ENCODE results near the gene NUP153.
"Not testable (repeated sequence)": the region's sequence is repeated elsewhere in the genome, so short reads cannot be mapped to it uniquely, and the experiment has no call there.

NUP153 gene

DNA sequence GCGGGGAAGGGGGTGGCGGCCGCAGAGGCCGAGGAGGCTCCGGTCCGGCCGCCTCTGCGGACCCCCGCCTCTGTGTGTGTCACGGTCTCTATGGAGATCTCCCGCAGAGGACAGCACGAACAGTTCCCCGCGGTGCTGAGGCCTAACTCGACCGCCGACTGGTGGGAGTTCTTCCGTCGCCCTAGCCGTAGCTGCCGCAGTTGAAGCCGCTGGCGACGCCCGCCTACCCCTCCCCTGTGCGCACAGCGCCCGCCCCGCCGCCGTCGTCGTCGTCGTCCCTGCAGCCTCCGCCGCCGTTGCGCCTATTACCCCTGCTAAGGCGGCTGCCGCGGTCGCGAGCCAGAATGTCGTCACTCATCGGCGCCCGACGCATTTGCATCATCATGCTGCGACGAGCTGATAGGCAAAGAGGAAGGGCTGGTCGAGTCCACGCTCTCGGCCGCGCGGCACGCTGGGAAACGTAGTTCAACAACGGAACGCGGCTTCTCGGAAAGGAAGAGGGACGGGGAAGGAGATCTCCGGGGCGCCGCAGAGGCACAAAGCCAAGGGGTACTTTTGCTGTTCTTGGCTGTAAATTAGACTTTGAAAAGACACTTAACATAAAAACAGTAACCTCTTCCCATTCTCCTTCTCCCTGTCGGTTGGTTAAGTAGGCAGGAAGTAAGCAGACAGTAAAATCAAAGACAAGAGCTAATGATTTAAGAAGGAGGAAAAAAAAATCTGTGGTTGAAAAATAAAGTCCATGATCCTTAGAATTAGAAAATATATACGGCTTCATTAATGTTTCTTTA lies at the start of gene NUP153:
NUP153 (minus strand) TSS at position 346 of the 791 bp plus-strand sequence. CDS start 538 bp downstream, outside the sequence.
- peak; percentile 99 for DNase-seq

DNA sequence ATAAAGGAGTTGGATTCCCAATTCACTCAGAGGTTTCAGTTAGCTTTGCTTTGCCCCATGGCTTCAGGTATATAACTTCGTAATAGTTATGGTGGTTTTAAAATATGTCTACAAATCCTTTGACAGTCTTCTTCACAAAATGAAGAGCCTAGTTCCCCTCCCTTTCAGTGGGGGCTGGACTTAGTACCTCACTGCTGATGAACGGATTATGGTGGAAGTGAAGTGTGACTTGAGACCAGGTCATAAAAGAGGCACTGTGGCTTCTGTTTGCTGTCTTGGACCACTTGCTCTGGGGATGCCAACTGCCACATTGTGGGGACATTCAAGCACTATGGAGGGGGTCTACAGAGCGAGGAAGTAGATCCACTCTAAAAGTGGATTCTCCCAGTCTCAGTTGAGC lies 47.5 kb upstream of the NUP153 start:
- no peak for DNase-seq

DNA sequence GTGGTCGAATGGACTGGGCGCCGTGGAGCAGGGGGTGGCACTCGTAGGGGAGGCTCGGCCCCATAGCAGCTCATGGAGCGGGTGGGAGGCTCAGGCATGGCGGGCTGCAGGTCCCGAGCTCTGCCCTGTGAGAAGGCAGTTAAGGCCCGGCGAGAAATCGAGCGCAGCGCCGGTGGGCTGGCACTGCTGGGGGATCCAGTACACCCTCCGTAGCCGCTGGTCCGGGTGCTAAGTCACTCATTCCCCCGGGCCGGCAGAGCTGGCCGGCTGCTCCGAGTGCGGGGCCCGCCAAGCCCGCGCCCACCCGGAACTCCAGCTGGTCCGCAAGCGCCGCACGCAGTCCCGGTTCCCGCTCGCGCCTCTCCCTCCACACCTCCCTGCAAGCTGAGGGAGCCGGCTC lies 38.6 kb upstream of the NUP153 start:
- not testable (repeated sequence) for DNase-seq

DNA sequence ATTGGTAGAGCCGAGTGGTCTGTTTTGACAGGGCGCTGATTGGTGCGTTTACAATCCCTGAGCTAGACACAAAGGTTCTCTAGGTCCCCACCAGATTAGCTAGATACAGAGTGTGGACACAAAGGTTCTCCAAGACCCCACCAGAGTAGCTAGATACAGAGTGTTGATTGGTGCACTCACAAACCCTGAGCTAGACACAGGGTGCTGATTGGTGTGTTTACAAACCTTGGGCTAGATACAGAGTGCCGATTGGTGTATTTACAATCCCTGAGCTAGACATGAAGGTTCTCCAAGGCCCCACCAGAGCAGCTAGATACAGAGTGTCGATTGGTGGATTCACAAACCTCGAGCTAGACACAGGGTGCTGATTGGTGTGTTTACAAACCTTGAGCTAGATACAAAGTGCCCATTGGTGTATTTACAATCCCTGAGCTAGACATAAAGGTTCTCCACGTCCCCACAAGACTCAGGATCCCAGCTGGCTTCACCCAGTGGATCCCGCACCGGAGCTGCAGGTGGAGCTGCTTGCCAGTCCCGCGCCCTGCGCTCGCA lies 38.1 kb upstream of the NUP153 start:
- not testable (repeated sequence) for DNase-seq

DNA sequence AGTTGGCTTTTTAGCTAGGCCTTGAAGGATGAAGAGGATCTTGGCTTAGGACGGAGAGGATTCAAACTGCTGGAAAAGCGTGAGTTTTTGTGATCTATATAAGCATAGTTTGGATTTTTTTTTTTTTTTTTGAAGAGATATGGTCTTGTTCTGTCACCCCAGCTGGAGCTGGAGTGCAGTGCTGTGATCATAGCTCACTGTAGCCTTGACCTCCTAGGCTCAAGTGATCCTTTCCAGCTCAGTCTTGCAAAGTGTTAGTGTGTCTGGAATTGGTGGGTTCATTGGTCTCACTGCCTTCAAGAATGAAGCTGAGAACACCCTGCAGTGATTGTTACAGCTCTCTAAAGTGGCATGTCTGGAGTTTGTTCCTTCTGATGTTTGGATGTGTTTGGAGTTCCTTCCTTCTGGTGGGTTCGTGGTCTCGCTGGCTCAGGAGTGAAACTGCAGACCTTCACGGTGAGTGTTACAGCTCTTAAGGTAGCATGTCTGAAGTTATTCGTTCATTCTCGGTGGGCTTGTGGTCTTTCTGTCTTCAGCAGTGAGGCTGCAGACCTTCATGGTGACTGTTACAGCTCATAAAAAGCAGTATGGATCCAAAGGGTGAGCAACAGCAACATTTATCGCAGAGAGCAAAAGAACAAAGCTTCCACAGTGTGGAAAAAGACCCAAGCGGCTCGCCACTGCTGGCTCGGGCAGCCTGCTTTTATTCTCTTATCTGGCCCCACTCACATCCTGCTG lies 37.5 kb upstream of the NUP153 start:
- no peak for DNase-seq

DNA sequence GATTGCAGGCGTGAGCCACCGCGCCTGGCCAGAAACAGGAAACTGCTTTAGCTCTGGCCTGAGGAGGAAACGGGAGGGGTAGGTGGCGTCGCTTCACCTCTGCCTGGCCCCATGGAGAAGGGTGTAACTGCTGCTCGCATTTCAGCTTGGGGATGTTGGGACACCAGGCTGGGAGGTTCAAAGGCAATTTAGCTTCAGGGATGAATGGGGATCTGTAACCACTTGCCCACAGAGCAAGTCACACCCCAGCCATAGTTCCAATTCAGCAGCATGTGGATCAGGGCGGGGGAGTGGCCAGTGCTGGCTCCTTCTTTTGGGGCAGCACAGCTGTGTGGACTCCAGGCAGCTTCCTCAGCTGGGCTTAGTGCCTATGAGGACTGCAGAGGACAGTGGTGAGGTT lies 34.8 kb upstream of the NUP153 start:
- DNase-seq: no peak

DNA sequence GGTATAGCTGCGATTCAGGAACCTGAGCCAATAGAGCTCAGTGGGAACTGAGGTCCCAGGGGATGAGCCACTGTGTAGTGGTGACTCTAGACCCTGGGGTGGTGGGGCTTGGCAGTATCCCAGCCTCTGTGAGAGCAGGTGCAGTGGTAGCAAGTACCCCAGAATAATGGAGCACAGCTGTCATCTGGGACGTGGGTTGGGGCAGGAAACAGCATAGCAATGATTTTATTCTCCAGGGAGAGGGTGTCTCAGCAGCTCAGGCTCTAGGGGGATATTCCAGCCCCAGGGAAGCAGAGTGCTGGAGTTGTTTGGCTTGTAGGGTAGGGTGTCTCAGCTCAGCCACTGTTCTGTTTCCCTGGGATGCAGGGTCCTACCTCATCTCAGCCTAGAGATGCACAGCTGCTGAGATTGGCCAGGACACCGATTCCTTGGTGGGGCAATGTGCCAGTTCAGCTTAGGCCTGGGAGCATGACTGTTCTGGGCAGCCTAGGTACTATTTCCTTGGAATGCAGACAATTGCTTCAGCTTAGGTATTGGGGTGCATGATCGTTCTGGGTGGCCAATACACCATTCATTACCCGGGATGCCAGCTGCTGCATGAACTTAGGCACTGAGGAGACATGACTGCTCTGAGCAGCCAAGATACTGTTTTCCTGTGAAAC lies 34.0 kb upstream of the NUP153 start:
- DNase-seq: no peak

DNA sequence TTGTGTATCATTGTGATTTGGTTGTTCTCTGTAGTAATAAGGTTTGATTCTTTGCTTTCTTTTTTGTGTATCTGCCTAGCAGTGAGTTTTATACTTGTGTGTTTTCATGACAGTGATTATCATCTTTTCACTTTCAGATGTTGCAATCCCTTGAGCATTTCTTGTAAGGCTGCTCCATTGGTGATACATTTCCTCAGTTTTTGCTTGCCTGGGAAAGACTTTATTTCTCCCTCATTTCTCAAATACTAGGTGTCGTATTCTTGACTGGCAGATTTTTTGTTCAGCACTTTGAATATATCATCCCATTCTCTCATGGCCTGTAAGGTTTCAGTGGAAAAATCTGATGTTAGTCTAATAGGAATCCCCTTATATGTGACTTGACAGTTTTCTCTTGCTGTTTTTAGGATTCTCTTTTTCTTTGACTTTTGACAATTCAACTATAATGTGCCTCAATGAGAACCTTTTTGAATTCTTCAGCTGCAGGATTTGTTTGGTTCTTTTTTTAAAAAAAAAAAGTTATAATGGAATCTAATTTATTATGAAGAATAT lies 31.1 kb upstream of the NUP153 start:
- DNase-seq: no peak

DNA sequence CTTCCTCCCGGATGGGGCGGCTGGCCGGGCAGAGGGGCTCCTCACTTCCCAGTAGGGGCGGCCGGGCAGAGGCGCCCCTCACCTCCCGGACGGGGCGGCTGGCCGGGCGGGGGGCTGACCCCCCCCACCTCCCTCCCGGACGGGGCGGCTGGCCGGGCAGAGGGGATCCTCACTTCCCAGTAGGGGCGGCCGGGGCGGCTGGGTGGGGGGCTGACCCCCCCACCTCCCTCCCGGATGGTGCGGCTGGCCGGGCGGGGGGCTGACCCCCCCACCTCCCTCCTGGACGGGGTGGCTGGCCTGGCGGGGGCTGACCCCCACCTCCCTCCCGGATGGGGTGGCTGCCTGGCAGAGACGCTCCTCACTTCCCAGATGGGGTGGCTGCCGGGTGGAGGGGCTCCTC lies 28.6 kb upstream of the NUP153 start:
- DNase-seq: not testable (repeated sequence)

DNA sequence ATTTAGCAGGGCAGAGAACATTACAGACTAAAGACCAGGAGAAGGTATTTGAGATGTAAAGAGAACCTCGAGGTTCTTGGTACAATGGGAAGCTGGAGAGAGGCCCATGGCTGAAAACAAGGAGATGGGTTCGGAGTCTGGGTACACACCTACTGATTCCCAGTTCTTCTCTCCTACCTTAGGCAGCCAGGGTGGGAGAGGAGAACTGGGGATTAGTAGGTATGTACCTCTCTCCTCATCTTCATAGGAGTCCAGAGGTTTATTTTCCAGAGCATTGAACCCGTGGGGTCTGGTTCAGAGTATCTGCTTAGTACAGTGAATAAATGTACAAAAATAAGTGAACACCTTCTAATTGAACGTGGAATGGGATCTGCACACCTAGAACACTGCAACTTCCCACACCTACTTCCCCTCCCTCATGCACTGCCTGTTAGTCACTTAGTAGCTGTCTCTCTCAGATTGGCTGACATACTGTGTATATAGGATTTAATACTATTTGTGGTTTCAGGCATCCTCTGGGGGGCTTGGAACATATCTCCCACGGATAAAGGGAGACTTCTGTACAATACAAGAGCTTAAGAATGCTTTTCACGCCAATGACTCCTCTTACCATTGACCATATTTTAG lies 23.5 kb upstream of the NUP153 start:
- DNase-seq: no peak

DNA sequence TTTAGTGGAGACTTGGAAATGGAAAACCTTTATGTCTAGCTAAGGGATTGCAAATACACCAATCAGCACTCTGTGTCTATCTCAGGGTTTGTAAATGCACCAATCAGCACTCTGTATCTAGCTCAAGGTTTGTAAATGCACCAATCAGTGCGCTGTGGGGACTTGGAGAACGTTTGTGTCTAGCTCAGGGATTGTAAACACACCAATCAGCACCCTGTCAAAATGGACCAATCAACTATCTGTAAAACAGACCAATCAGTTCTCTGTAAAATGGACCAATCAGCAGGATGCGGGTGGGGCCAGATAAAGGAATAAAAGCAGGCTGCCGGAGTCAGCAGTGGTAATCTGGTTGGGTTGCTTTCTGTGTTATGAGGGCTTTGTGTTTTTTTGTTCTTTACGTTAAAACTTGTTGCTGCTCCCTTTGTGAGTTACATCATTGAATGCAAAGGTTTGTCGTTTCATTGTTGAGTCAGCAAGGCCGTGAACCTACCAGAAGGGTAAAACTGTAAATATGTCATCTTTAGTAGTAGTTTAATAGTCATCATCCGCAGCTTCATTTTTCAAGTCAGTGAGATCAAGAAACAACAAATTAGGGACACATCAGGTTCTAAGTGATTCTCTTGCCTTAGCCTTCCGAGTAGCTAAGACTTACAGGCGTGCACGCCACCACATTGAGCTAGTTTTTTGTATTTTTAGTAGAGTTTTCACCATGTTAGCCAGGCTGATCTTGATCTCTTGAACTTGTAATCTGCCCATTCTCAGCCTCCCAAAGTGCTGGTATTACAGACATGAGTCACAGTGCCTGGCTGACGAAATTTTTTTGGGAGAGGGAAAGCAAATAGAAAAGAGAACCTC lies 22.7 kb upstream of the NUP153 start:
- no peak for DNase-seq

DNA sequence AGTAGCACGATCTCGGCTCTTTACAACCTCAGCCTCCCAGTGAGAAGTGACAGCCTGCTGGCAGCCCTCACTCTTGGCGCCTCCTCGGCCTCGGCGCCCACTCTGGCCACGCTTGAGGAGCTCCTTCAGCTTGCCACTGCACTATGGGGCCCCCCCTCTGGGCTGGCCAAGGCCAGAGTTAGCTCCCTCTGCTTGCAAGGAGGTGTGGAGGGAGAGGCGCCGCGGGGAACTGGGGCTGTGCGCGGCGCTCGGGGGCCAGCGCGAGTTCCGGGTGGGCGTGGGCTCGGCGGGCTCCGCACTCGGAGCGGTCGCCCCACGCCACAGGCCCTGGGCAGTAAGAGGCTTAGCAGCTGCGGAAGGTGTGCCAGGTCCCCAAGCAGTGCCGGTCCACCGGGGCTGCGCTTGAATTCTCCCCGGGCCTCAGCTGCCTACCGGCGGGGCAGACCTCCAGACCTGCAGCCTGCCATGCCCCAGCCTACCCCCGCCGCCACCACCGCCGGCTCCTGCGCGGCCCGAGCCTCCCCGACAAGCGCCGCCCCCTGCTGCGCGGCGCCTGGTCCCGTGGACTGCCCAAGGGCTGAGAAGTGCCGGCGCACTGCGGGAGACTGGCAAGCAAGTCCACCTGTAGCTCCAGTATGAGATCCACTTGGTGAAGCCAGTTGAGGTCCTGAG lies 22.0 kb upstream of the NUP153 start:
- no peak for DNase-seq

DNA sequence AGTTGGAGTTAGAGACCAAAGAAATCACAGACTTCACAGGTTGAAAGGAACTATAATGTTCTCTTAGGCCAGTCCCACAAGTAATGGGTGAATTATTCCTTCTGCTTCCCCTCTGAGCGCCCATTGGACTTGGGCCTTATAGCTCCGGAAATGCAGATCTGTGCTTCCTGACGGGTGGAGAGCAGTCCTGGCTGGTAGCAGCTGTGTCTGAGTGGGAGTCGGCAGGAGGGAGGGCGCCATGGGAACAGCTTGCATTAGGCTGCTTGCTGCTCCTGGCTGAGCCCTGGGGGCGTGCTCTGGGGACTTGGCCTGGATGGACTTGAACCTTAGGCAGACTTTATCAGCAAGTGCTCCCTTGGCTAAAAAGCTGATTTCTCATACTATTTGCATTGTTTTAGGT lies 18.4 kb upstream of the NUP153 start:
- peak; percentile 94 for DNase-seq

DNA sequence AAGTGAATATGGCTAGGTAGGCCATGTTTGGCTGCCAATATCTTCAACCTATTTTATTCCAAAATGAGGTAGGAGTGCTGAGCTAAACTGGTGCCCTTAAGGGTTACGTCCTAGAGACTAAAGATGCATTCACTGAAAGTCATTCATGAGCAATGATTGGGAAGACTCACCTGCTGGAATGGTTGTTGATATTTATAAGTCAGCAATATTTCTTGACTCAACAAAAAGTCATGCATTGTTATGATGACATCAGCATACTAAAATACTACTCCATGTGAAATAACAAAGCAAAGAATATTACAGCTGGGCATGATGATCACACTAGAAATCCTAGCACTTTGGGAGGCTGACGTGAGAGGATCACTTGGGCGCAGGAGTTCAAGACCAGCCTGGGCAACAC lies 17.6 kb upstream of the NUP153 start:
- DNase-seq: no peak

DNA sequence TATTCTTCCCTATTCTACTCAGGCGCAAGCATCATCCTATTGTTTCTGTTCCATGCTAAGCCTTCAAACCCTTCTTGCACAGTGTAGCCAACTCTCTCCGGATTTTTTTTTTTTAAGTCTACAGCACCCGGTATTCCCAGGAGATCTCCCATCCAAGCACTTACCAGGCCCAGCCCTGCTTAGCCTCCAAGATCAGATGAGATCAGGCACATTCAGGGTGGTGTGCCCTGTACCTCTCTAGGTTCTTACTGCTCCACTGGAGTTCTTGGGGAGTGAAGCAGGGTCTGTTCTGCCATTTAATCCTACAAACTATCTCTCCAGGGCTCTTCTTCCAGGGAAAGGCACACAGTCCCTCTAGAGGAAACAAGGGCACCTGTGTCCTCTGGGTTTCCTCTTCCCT lies 14.9 kb upstream of the NUP153 start:
- peak; percentile 65 for DNase-seq

DNA sequence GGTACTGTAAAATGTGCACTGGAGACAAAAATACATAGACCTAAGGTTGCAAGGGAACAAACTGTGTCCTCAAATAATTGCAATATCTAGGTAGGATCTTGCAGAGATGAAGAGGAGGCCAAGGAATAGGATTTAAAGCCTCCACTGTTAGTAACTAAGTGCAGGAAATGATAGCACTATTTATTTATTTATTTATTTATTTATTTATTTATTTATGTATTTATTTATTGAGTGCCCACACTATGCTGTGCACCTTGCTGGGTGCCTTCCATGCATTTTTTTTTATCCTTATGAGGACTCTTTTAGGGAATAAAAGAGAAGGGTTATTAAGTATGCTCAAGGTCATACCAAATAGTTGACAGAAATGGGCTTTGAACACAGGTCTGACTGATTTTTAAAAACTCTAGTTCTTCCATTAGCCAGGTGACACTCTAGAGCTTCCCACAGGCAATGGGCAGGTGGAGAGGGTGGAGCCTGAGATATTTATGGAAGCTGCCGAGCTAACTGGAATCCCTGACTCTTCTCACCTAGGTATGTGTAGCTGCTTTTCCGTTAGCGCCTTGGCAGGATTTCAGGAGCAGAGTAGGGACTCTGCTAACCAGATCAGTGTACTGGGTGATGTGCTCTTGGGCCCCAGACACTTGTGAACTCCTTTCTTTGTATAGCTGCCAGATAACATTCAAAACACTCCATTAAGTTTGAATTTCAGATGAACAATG lies 12.8 kb upstream of the NUP153 start:
- peak; percentile 56 for DNase-seq

DNA sequence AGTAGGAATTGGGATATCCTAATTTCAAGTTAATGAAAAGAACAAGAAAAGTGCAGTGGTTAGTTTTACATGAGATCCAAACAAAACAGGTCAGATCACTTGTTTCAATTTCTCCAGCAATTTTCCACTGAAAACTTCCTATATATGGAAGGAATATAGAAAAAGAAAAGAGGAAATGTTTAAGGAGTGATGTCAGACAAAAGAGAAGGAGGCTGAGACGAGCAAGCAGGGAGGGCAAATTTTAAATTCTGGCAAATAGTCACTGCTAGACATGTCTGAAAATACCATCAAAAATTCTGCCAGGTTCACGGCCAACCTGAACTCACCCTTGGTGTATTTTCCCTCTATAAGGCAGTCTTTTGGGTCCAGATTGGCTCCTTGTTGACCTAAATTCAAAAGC lies 9.5 kb upstream of the NUP153 start:
- DNase-seq: no peak

DNA sequence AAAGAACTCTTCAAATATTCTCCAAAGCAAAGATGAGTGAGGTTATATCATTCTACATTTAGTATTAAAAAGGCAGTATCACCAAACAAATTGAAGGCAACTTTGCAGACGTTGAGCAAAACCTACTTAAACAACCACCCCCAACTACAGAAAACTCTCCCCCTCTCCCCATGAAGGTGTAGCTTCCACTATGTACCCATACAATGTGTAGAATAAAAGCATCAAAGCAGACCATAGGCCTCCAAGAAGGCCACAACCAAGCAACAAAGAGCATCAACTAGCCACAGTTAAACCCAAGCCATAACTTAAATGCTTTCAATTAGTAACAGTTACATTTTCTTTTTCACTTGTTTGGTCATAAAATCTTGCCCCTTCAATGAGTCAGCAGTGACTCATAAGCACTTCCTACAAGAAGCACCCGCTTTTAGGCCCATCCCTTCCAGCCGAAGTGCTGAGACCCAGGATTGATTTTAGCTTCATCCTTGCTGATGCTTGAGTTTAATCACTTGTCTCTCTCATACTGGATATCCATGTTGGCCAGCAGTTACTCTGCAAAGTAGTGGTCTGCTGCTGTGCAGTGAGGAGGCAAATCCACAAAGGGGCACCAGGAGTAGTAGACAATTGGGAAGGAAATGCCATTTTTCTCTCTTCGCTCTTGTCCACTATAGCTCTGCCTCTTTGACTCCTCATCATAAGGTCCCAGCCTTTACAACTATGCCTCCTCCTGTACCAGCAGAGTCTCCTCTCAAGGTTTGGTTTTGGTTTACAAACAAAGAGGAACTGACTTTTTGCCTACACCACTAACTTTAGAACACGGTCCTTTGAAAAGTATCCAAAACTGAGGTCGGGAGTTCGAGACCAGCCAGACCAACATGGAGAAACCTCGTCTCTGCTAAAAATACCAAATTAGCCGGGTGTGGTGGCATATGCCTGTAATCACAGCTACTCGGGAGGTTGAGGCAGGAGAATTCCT lies 8.4 kb upstream of the NUP153 start:
- DNase-seq: peak; percentile 86

DNA sequence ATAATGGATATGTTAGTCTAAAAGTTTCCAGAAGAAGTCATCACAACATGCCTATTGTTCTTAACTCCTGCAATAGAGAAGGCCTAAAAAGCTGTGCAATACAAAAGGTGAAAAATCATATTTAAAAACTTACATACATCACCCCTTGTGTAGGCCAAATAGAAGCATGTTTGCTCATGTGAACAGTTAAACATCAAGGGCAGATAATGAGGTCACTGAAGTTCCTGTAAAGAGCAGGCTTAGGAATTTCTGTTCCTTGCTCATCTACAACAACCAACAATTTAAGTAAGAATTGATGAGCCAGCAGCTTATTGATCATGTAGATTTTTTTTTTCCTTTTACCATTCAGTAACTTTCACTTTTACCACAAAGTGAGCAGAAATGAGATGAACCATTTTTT lies 7.5 kb upstream of the NUP153 start:
- no peak for DNase-seq

All from islet precursor cell (in vitro differentiated cells).